CD4-positive, alpha-beta T cell treated with Interleukin-10 for 1 hour (primary cell): ENCODE measurements around the gene PRDM16.

Experiments used
- DNase-seq: peaks from one replicate; pipeline ENCODE4 v3.0.0-alpha.2; 2020

The PRDM16 gene

GRCh38 chr1:3217181-3217641, 148.2 kb downstream of the PRDM16 start:
- no peak for DNase-seq

GRCh38 chr1:3217979-3218679, 149.1 kb downstream of the PRDM16 start:
- no peak for DNase-seq

- no peak for DNase-seq
These were observed 150.2 kb downstream of the PRDM16 start for GRCh38 chr1:3219005-3219790.

- DNase-seq = no peak
These were observed 150.9 kb downstream of the PRDM16 start for GRCh38 chr1:3219791-3220467.

GRCh38 chr1:3221112-3222041, 152.4 kb downstream of the PRDM16 start:
- DNase-seq = no peak

GRCh38 chr1:3222042-3222692, 153.2 kb downstream of the PRDM16 start:
- DNase-seq = no peak

- DNase-seq = no peak
These were observed 156.7 kb downstream of the PRDM16 start for GRCh38 chr1:3225661-3226060.

GRCh38 chr1:3226191-3226590, 157.2 kb downstream of the PRDM16 start:
- no peak for DNase-seq

GRCh38 chr1:3226701-3227350, 157.8 kb downstream of the PRDM16 start:
- no peak for DNase-seq

- DNase-seq = no peak
These were observed 158.3 kb downstream of the PRDM16 start for GRCh38 chr1:3227351-3227704.

- no peak for DNase-seq
These were observed 158.9 kb downstream of the PRDM16 start for GRCh38 chr1:3227893-3228292.

GRCh38 chr1:3229081-3229725, 160.2 kb downstream of the PRDM16 start:
- no peak for DNase-seq

GRCh38 chr1:3230553-3230952, 161.6 kb downstream of the PRDM16 start:
- no peak for DNase-seq

GRCh38 chr1:3231245-3231644, 162.2 kb downstream of the PRDM16 start:
- DNase-seq = no peak

GRCh38 chr1:3231826-3232225, 162.8 kb downstream of the PRDM16 start:
- no peak for DNase-seq

- DNase-seq = no peak
These were observed 164.0 kb downstream of the PRDM16 start for GRCh38 chr1:3233031-3233430.

- no peak for DNase-seq
These were observed 164.5 kb downstream of the PRDM16 start for GRCh38 chr1:3233551-3233950.

GRCh38 chr1:3234281-3234680, 165.3 kb downstream of the PRDM16 start:
- no peak for DNase-seq

- DNase-seq = no peak
These were observed 166.0 kb downstream of the PRDM16 start for GRCh38 chr1:3234956-3235355.

- no peak for DNase-seq
These were observed 166.5 kb downstream of the PRDM16 start for GRCh38 chr1:3235496-3235895.

- no peak for DNase-seq
These were observed 167.4 kb downstream of the PRDM16 start for GRCh38 chr1:3236361-3236760.
